Karpas-422 (cell line): ENCODE measurements around the gene LSG1. TPM values are rescaled to one million over a fixed set of nuclear protein-coding genes. Genes with fewer than 3 reads are reported as not detected.

ENCODE experiments used
- DNase-seq: peaks from one replicate; pipeline ENCODE4 v3.0.0-alpha.2; 2015
- H2AFZ ChIP-seq: fragments of 200-600 bp; sonication (generic); 2 replicates; pipeline ENCODE4 v1.6.1; 2014; ENCODE audit warnings: antibody characterized with exemption, low read length, mixed read lengths
- H3K27ac ChIP-seq: fragments of 200-600 bp; sonication (generic); 2 replicates; pipeline ENCODE4 v1.5.1; 2014; ENCODE audit warnings: mild to moderate bottlenecking, low read length, moderate library complexity
- H3K27me3 ChIP-seq: fragments of 200-600 bp; sonication (generic); 2 replicates; pipeline ENCODE4 v1.6.1; 2014; ENCODE audit warnings: low read length, mixed read lengths
- H3K36me3 ChIP-seq: fragments of 200-600 bp; sonication (generic); 2 replicates; pipeline ENCODE4 v1.6.1; 2014; ENCODE audit warnings: low read length, mixed read lengths; ENCODE audit not compliant: insufficient read depth
- H3K4me1 ChIP-seq: fragments of 200-600 bp; sonication (generic); 2 replicates; pipeline ENCODE4 v1.6.1; 2014; ENCODE audit warnings: mild to moderate bottlenecking, low read length, mixed read lengths
- H3K4me2 ChIP-seq: fragments of 200-600 bp; sonication (generic); 2 replicates; pipeline ENCODE4 v1.6.1; 2014; ENCODE audit warnings: low read length, low read depth, mild to moderate bottlenecking; ENCODE audit not compliant: poor library complexity, severe bottlenecking
- H3K4me3 ChIP-seq: fragments of 200-600 bp; sonication (generic); 2 replicates; pipeline ENCODE4 v1.5.1; 2014; ENCODE audit warnings: mild to moderate bottlenecking, antibody characterized with exemption, low read length, mixed read lengths
- H3K79me2 ChIP-seq: fragments of 200-600 bp; sonication (generic); 2 replicates; pipeline ENCODE4 v1.6.1; 2014; ENCODE audit warnings: mild to moderate bottlenecking, low read length, mixed read lengths
- H3K9ac ChIP-seq: fragments of 200-600 bp; sonication (generic); 2 replicates; pipeline ENCODE4 v1.6.0; 2014; ENCODE audit warnings: low read length
- H3K9me2 ChIP-seq: fragments of 200-600 bp; sonication (generic), shearing (Covaris generic); replicated peaks from 2 replicates; pipeline ENCODE4 v1.6.0; 2014; ENCODE audit warnings: mild to moderate bottlenecking, low read length, moderate library complexity; ENCODE audit not compliant: insufficient read depth
- H3K9me3 ChIP-seq: fragments of 300-700, 200-600 bp; sonication (generic); 2 replicates; pipeline ENCODE4 v1.6.1; 2014; ENCODE audit warnings: low read length, mixed read lengths
- H4K20me1 ChIP-seq: fragments of 200-600 bp; sonication (generic); 2 replicates; pipeline ENCODE4 v1.6.1; 2014; ENCODE audit warnings: mild to moderate bottlenecking, antibody characterized with exemption, low read length, low read depth; ENCODE audit not compliant: insufficient read depth
- total RNA-seq: library from RNA; depleted of rRNA; stranded (reverse); fragments of >200 nt; shearing (Covaris generic); gene quantifications from 2 replicates; pipeline ENCODE4 v1.2.3, GENCODE V29; 2014; ENCODE audit warnings: low replicate concordance

The LSG1 gene
- total RNA-seq, 1 experiment from 2014 or later: 52.2 TPM

- Histone ChIP-seq H3K9me2 (no peaks in the 10 kb centered on the region), H3K36me3 (peaks cover 58% of the 10 kb centered on the region), H2AFZ (no peak overlapping the region), H3K4me3 (no peak overlapping the region), H3K9ac (no peak overlapping the region), H3K4me1 (no peaks in the 10 kb centered on the region), H3K4me2 (no peak overlapping the region), H3K27ac (no peak overlapping the region), H3K9me3 (no peaks in the 10 kb centered on the region), H3K27me3 (no peaks in the 10 kb centered on the region), H4K20me1 (no peaks in the 10 kb centered on the region), H3K79me2 (peaks cover 40% of the 10 kb centered on the region)
- DNase-seq: no peak
Observed at GRCh38 chr3:194661374-194661773, 10.6 kb downstream of the LSG1 start.

GRCh38 chr3:194659778-194660177, 12.2 kb downstream of the LSG1 start:
- Histone ChIP-seq H4K20me1 (peaks cover 5% of the 10 kb centered on the region), H3K27ac (no peak overlapping the region), H3K4me1 (no peaks in the 10 kb centered on the region)

GRCh38 chr3:194658477-194659242, 13.3 kb downstream of the LSG1 start:
- no peaks in the 10 kb centered on the region for H3K27me3 ChIP-seq

More at GRCh38 chr3:194659778-194660177, 12.2 kb downstream of the LSG1 start:
- no peak overlapping the region for H2AFZ ChIP-seq
- no peak for DNase-seq
- H3K27me3 ChIP-seq: no peaks in the 10 kb centered on the region
- no peak overlapping the region for H3K9ac ChIP-seq
- H3K36me3 ChIP-seq: peaks cover 49% of the 10 kb centered on the region
- no peaks in the 10 kb centered on the region for H3K9me2 ChIP-seq
- no peak overlapping the region for H3K4me3 ChIP-seq
- no peaks in the 10 kb centered on the region for H3K9me3 ChIP-seq
- H3K79me2 ChIP-seq: peaks cover 36% of the 10 kb centered on the region
- H3K4me2 ChIP-seq: no peak overlapping the region

GRCh38 chr3:194657439-194657838, 14.6 kb downstream of the LSG1 start:
- DNase-seq: no peak
- no peak overlapping the region for H3K4me2 ChIP-seq
- peaks cover 42% of the 10 kb centered on the region for H3K79me2 ChIP-seq
- H3K9ac ChIP-seq: no peak overlapping the region
- no peaks in the 10 kb centered on the region for H3K4me1 ChIP-seq
- H3K36me3 ChIP-seq: peaks cover 53% of the 10 kb centered on the region
- no peak overlapping the region for H3K27ac ChIP-seq
- no peak overlapping the region for H3K4me3 ChIP-seq
- no peaks in the 10 kb centered on the region for H3K9me3 ChIP-seq
- no peak overlapping the region for H2AFZ ChIP-seq
- H3K9me2 ChIP-seq: no peaks in the 10 kb centered on the region
- H3K27me3 ChIP-seq: no peaks in the 10 kb centered on the region
- H4K20me1 ChIP-seq: peaks cover 5% of the 10 kb centered on the region

More at GRCh38 chr3:194658477-194659242, 13.3 kb downstream of the LSG1 start:
- DNase-seq: no peak
- Histone ChIP-seq H3K4me1 (no peaks in the 10 kb centered on the region), H3K9ac (no peak overlapping the region), H3K9me2 (no peaks in the 10 kb centered on the region), H4K20me1 (peaks cover 5% of the 10 kb centered on the region), H3K4me2 (no peak overlapping the region), H3K9me3 (no peaks in the 10 kb centered on the region), H3K27ac (no peak overlapping the region), H2AFZ (no peak overlapping the region), H3K79me2 (peaks cover 42% of the 10 kb centered on the region), H3K36me3 (peaks cover 55% of the 10 kb centered on the region), H3K4me3 (no peak overlapping the region)

GRCh38 chr3:194654443-194654842, 17.5 kb downstream of the LSG1 start:
- no peak for DNase-seq
- H4K20me1 ChIP-seq: peaks cover 5% of the 10 kb centered on the region
- H2AFZ ChIP-seq: no peak overlapping the region
- H3K79me2 ChIP-seq: peaks cover 27% of the 10 kb centered on the region
- H3K9me3 ChIP-seq: no peaks in the 10 kb centered on the region
- H3K36me3 ChIP-seq: peaks cover 63% of the 10 kb centered on the region
- no peaks in the 10 kb centered on the region for H3K27me3 ChIP-seq
- H3K4me2 ChIP-seq: no peak overlapping the region
- no peak overlapping the region for H3K27ac ChIP-seq
- no peaks in the 10 kb centered on the region for H3K9me2 ChIP-seq
- H3K4me3 ChIP-seq: no peak overlapping the region
- no peak overlapping the region for H3K9ac ChIP-seq
- no peaks in the 10 kb centered on the region for H3K4me1 ChIP-seq

- peaks cover 70% of the 10 kb centered on the region for H3K36me3 ChIP-seq
Observed at GRCh38 chr3:194647747-194648146, 24.2 kb downstream of the LSG1 start.

GRCh38 chr3:194642769-194643168, 29.2 kb downstream of the LSG1 start:
- DNase-seq: no peak
- H3K9me2 ChIP-seq: no peaks in the 10 kb centered on the region
- no peak overlapping the region for H3K27ac ChIP-seq
- H3K9ac ChIP-seq: no peak overlapping the region
- peaks cover 14% of the 10 kb centered on the region for H3K4me1 ChIP-seq
- no peaks in the 10 kb centered on the region for H4K20me1 ChIP-seq
- H3K79me2 ChIP-seq: no peaks in the 10 kb centered on the region
- peaks cover 58% of the 10 kb centered on the region for H3K36me3 ChIP-seq
- no peaks in the 10 kb centered on the region for H3K9me3 ChIP-seq
- H3K4me3 ChIP-seq: no peak overlapping the region
- no peak overlapping the region for H3K4me2 ChIP-seq
- no peaks in the 10 kb centered on the region for H3K27me3 ChIP-seq
- H2AFZ ChIP-seq: no peak overlapping the region

More at GRCh38 chr3:194647747-194648146, 24.2 kb downstream of the LSG1 start:
- H3K79me2 ChIP-seq: no peaks in the 10 kb centered on the region
- no peak overlapping the region for H2AFZ ChIP-seq
- H4K20me1 ChIP-seq: no peaks in the 10 kb centered on the region
- no peak overlapping the region for H3K9ac ChIP-seq
- H3K9me3 ChIP-seq: no peaks in the 10 kb centered on the region
- H3K4me2 ChIP-seq: no peak overlapping the region
- H3K4me1 ChIP-seq: no peaks in the 10 kb centered on the region
- no peak overlapping the region for H3K4me3 ChIP-seq
- no peak for DNase-seq
- no peaks in the 10 kb centered on the region for H3K9me2 ChIP-seq
- no peak overlapping the region for H3K27ac ChIP-seq
- H3K27me3 ChIP-seq: no peaks in the 10 kb centered on the region

GRCh38 chr3:194640829-194641228, 31.2 kb downstream of the LSG1 start:
- no peaks in the 10 kb centered on the region for H3K27me3 ChIP-seq
- H3K4me3 ChIP-seq: no peak overlapping the region
- no peaks in the 10 kb centered on the region for H3K79me2 ChIP-seq
- peak; percentile 78 for DNase-seq
- H3K4me2 ChIP-seq: no peak overlapping the region
- H3K9ac ChIP-seq: no peak overlapping the region
- no peak overlapping the region for H2AFZ ChIP-seq
- H3K9me3 ChIP-seq: no peaks in the 10 kb centered on the region
- no peaks in the 10 kb centered on the region for H4K20me1 ChIP-seq
- peaks cover 14% of the 10 kb centered on the region for H3K4me1 ChIP-seq
- H3K36me3 ChIP-seq: peaks cover 47% of the 10 kb centered on the region
- H3K9me2 ChIP-seq: no peaks in the 10 kb centered on the region
- no peak overlapping the region for H3K27ac ChIP-seq
